Ishikawa (cell line): ENCODE results near the gene TYW5.

Experiments used
- CEBPB ChIP-seq: IDR thresholded peaks from 2 replicates; pipeline ENCODE4 v1.6.1; 2012
- CREB1 ChIP-seq: IDR thresholded peaks from 2 replicates; pipeline ENCODE4 v1.6.1; 2012; ENCODE audit warnings: low read depth
- EGR1 ChIP-seq: IDR thresholded peaks from 2 replicates; pipeline ENCODE4 v1.6.1; 2012
- EP300 ChIP-seq: IDR thresholded peaks from 2 replicates; pipeline ENCODE4 v1.6.1; 2012; ENCODE audit warnings: borderline replicate concordance
- RAD21 ChIP-seq: IDR thresholded peaks from 2 replicates; pipeline ENCODE4 v1.6.1; 2012; ENCODE audit warnings: low read depth
- TCF12 ChIP-seq: IDR thresholded peaks from 2 replicates; pipeline ENCODE4 v1.6.1; 2012; ENCODE audit warnings: low read depth
- YY1 ChIP-seq: IDR thresholded peaks from 2 replicates; pipeline ENCODE4 v1.6.1; 2012; ENCODE audit warnings: low read depth

GRCh38 chr2:199940373-199940772 is 14.9 kb downstream of the TYW5 start:
- TF ChIP-seq CEBPB (no peak), YY1 (no peak), TCF12 (no peak), CREB1 (no peak), EP300 (no peak), RAD21 (no peak; the same call in 1 of the 2 replicates), EGR1 (no peak)
